ENCODE data around the gene PTCRA. TPM values are rescaled to one million over a fixed set of nuclear protein-coding genes. Genes with fewer than 3 reads are reported as not detected.
"Not testable (repeated sequence)": the region's sequence is repeated elsewhere in the genome, so short reads cannot be mapped to it uniquely, and the experiment has no call there.

Gene PTCRA
- polyA plus RNA-seq, 1 donor = not detected

DNA sequence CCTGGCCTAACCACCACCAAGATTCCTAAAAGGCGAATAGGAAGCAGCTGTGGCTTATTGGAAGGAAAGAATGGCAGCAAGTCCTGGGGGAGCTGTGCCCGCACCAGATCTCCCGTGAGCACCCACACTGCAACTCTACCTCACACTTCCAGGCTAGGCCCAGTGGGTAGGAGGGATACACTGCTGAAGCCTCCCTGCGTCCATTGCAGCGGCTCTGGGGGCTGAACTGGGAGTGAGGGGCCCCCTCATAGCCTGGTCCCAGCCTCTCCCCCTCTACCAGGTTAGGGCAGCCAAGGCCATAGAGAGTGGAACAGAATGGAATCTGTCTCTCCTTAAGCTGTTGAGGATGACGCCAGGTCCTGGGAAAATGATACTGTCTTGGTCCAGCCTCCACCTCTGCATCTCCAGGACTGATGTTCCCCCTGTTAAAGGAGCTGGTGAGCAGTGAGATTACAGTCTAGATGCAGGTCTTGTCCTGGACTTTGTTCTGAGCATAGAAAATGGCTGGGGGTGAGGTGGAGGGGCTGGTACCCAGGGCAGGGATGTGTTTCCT, 24.7 kb downstream of the PTCRA start:
- DNase-seq = no peak

GRCh38 chr6:42941356-42941755, 25.5 kb downstream of the PTCRA start:
- not testable (repeated sequence) for DNase-seq

DNA sequence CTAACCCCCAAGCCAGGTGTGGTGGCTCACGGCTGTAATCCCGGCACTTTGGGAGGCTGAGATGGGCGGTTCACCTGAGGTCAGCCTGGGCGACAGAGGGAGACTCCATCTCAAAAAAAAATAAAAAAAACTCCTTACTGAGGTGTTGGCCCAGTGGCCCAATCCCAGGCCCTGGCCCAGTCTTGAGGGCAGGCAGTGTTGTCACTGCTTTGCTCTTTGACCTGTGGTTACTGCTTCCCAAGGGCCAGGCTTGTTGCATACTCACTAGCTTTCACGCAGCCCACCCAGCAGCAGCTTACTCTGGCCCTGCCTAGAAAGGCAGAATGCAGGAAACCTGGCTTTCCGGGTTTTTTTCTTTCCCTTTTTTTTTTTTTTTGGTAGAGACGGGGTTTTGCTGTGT, 26.6 kb downstream of the PTCRA start:
- DNase-seq = no peak

DNA sequence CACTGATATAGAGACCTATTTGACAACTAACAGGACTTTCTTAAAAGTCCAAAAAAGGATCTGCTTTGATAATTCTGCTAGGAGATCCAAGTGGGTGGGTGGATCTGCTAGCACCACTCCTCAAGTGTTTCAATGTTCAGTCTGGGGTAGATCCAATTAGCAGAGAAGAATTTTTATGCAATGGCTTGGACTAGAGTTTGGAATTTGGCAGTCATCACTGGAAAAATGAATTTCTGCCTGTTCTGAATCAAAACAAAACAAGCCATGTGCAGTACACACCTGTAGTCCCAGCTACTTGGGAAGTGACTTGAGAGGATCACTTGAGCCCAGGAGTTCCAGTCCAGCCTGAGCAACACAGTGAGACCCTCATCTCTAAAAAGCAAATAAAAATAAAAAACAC, 32.1 kb downstream of the PTCRA start:
- no peak for DNase-seq

DNA sequence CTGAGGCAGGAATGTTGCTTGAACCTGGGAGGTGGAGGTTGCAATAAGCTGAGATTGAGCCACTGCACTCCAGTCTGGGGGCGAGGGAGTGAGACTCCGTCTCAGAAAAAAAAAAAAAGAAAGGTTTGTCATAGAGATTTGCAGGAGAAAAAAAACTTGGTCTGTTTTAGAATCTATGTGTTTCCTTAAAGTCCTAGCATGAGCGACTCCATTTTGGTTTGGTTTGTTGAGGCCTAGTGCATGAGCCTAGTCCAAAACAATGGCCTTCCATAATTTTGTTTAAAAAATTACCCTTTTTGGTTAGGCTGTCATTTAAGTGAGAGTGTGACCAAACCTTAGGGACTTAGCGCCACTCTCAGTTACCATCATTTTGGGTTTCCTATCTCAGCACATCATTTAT, 36.5 kb downstream of the PTCRA start:
- DNase-seq = no peak

GRCh38 chr6:42954405-42954804, 38.6 kb downstream of the PTCRA start:
- not testable (repeated sequence) for DNase-seq

DNA sequence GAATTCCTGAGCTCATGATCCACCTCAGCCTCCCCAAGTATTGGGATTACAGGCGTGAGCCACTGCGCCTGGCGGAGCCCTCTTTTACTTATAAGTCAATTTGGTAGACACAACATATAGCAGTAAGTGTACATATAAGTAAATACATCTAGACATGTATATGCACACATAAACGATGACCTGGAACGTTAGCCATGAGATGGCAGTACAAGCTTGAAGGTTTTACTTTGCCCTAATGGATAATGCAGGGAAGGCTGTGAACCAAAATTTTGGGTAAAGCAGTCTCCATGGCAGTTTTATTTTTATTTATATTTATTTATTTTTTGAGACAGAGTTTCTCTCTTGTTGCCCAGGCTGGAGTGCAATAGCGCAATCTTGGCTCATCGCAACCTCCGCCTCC, 42.3 kb downstream of the PTCRA start:
- DNase-seq = no peak

GRCh38 chr6:42959917-42960242, 44.0 kb downstream of the PTCRA start:
- DNase-seq = no peak

GRCh38 chr6:42960243-42961019, 44.6 kb downstream of the PTCRA start, which contains the start of gene GNMT:
GNMT (plus strand) TSS chr6:42960754; CDS start chr6:42960768, 14 bp downstream.
- peak; percentile 50 for DNase-seq

- no peak for DNase-seq
Measured at GRCh38 chr6:42961020-42961470, 45.2 kb downstream of the PTCRA start.

GRCh38 chr6:42962096-42962495, 46.2 kb downstream of the PTCRA start:
- DNase-seq = no peak

- DNase-seq = no peak
Measured at GRCh38 chr6:42962502-42963178, 46.8 kb downstream of the PTCRA start.

GRCh38 chr6:42963179-42963854, 47.5 kb downstream of the PTCRA start:
- DNase-seq = no peak

DNA sequence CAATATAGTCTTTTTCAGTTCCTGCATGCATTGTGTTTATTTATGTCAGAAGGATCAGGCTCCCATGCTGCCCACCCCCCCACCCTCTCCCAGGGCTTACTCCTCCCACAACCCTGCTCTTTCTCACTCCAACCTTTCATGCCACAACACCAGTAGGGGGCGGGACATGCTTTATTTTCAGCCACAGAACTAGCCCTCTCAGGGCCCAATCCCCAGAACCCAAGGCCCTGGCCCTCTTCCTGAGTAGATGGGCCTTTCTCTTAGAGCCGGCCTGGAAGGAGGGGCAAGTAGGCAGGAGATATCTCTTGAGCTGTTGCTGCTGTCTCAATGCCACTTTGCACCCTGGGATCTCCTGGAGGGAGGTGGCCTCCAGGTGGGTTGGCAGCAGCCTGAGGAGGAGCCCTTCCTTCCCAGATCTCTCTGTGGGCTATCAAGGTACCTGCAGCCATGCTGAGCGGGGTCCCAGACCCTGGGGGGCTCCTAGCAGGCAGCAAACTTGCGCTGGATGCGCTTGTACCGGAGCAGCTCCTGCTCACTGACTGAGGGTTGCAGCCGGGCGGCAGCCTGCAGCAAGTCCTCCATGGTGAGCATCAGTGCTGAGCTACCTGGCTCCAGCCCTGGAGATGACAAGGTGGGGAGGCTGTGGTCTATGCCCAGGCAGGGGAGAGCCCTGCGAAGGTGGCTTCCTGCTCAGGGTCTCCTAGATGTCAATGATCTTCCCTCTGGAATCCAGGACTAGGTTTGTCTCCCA, 48.2 kb downstream of the PTCRA start:
- no peak for DNase-seq

DNA sequence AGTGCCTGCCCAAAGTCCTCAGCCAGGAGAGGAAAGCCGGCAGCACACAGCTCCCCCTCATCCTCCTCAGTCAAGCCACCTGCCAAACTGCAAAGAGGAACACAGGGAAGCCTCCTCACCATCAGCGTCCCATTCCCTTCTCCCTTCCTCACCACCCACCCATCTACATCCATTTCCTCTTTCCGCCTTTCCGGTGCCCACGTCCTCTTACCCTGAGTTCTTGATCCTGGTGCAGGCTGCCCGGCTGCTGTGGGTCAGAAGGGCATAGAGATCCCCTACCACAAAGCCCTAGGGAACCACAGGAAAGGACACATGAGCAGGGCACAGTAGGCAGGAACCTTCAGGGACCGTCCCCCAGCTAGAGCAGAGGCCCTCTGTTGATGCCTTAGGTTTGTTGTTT, 50.7 kb downstream of the PTCRA start:
- DNase-seq = no peak

DNA sequence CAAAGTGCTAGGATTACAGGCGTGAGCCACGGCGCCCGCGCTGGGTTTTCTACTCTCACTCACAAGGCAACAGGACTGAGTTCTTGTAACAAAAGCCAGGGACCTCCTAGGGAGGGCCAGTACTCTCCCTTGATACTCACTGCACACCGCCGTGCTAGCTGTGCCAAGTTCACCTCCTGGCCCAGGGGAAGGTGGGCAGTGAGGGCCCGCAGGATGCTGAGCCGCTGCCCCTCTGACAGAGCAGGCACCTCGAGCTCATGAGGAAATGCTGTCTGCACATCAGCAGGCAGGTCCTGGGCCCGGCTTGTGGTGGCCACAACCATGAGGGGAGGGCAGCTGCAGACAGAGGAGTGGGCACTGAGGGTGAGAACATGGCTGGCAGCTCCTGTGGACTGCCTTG, 51.4 kb downstream of the PTCRA start:
- DNase-seq = no peak

DNA sequence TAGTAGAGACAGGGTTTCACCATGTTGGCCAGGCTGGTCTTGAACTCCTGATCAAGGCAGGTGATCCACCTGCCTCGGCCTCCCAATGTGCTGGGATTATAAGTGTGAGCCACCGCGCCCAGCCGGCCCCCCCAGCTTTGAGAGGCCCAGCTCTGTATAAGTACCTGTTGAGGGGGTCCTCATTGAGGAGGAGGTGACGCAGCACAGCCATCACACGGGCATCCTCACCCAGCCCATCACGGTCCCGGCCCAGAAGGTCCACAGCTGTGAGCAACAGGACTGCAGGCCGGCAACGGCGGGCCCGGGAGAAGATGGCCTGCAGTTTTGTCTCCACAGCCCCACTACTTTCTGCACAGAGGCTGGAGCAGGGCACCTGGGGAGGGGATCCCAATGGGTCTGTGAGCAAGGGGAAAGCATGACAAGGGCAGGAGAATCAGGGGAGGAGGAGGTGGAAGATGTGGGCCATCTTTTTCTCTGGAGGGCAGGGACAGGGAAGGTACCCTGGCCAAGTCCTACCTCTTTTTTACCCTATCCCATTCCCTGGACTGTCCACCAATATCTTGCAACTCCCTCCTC, 52.4 kb downstream of the PTCRA start:
- DNase-seq = no peak

- no peak for DNase-seq
Measured at GRCh38 chr6:42968783-42969182, 52.9 kb downstream of the PTCRA start.

DNA sequence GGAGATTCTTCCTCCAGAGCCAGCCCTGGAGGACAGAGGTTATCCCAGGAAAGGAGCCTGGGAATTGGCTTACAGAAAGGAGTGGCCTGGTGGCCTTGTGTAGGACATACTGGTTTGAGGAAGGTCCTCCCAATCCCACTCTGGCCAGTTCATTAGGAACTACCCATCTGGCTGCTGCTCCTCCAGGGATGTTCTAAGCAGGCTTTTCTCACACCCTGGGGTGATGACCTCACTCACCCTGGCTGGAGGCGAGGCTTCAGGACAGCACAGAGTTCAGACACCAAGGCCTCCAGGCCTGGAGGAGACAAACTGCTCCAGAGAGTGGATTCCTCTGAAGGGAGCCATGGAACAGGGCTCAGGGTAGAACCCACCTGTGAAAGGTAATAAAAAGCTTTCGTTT, 53.6 kb downstream of the PTCRA start:
- no peak for DNase-seq

GRCh38 chr6:42969934-42970333, 54.1 kb downstream of the PTCRA start:
- no peak for DNase-seq

DNA sequence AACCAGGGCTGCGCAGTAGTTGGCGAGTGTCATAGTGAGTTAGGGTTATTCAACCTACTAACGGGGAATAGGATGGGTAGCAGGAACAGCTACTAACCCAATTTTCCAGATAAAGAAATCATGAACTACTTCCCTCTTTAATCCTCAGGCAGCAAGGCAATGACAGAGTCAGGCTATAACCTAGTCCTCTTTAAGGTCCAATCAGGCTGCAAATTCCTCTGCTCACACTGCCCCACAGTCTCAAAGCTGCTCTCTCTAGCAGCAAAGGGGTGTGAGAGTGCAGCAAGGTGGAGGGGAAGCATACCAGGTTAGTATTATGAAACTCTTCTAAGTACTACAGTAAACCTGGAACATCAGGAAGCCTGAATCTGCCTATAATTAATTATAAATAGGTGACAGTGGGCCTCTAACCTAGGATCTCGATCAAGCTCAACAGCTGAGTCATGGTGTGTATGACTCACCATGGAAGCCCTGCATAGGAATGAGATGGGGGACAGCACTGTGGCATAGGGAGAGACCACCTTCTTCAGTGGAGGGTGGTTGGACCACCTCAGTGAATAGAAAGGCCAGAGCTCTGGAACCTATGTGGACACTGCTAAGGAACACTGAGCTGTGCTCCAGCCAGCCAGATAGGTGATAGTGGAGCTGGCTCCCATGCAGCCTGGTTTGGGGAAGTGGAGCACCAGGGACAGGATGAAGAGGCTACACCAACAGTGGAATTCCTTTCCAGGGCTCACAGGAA, 55.2 kb downstream of the PTCRA start:
- DNase-seq = no peak
